Colonic mucosa (tissue), 4 donors: ENCODE results near the gene SPDYE4. TPM values are rescaled to one million over a fixed set of nuclear protein-coding genes. Genes with fewer than 3 reads are reported as not detected.

Experiments used
- DNase-seq: peaks from one replicate; pipeline ENCODE4 v3.0.0-alpha.2; 2020
- H3K27ac ChIP-seq: fragments of 200-600 bp; one replicate; pipeline ENCODE4 v1.8.0; 2021
- H3K27me3 ChIP-seq: fragments of 200-600 bp; one replicate; pipeline ENCODE4 v1.8.0; 2021
- H3K36me3 ChIP-seq: fragments of 200-600 bp; one replicate; pipeline ENCODE4 v1.8.0; 2021
- H3K4me1 ChIP-seq: fragments of 200-600 bp; one replicate; pipeline ENCODE4 v1.8.0; 2021; ENCODE audit warnings: mild to moderate bottlenecking
- H3K4me3 ChIP-seq: fragments of 200-600 bp; one replicate; pipeline ENCODE4 v1.8.0; 2021
- H3K9ac ChIP-seq, 2 donors: one replicate each; pipeline ENCODE4 v1.7.0; 2013; ENCODE audit warnings: control low read depth in 2 of 2, low read depth in 2 of 2, low read length in 2 of 2
- H3K9me3 ChIP-seq: fragments of 200-600 bp; one replicate; pipeline ENCODE4 v1.8.0; 2021
- intact Hi-C: fragments of 100-400 bp; cut with DNase I; formaldehyde crosslinking; loops from one replicate; pipeline ENCODE4 v1.14.1; 2022
- total RNA-seq, 2 donors: library from RNA; stranded (reverse); fragmentation: NEBNext Ultra II Directional in 1 of 2; extraction: Animal tissue kit (Norgen Biotek cat#: 25700) in 1 of 2; gene quantifications; one replicate each; pipeline ENCODE4 v1.2.1, GENCODE V29; 2021
- TF ChIP-seq, protein P1 (sequence below): fragments of 200-600 bp; IDR thresholded peaks from one replicate; pipeline ENCODE4 v1.8.0; 2022; ENCODE audit warnings: antibody characterized with exemption, mild to moderate bottlenecking
- donor health status: healthy.
- donor health status: DM: no; HTN: no; CAD: no.
- donor health status: DM: no; HTN: no; CAD: no.

SPDYE4 gene
- total RNA-seq, 2 donors from 2014 or later = not detected

- intact Hi-C loops = no loop called here
- no peaks in the 10 kb centered on the region for H3K9me3 ChIP-seq
- TF ChIP-seq, protein P1, sequence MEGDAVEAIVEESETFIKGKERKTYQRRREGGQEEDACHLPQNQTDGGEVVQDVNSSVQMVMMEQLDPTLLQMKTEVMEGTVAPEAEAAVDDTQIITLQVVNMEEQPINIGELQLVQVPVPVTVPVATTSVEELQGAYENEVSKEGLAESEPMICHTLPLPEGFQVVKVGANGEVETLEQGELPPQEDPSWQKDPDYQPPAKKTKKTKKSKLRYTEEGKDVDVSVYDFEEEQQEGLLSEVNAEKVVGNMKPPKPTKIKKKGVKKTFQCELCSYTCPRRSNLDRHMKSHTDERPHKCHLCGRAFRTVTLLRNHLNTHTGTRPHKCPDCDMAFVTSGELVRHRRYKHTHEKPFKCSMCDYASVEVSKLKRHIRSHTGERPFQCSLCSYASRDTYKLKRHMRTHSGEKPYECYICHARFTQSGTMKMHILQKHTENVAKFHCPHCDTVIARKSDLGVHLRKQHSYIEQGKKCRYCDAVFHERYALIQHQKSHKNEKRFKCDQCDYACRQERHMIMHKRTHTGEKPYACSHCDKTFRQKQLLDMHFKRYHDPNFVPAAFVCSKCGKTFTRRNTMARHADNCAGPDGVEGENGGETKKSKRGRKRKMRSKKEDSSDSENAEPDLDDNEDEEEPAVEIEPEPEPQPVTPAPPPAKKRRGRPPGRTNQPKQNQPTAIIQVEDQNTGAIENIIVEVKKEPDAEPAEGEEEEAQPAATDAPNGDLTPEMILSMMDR = no peak
- H3K9ac ChIP-seq = no peak overlapping the region
- no peaks in the 10 kb centered on the region for H3K36me3 ChIP-seq
- no peak overlapping the region for H3K4me3 ChIP-seq
- H3K27ac ChIP-seq = no peak overlapping the region
- no peak for DNase-seq
- H3K4me1 ChIP-seq = no peaks in the 10 kb centered on the region
- no peaks in the 10 kb centered on the region for H3K27me3 ChIP-seq
Measured at GRCh38 chr17:8705427-8705826, 52.9 kb downstream of the SPDYE4 start.

DNA sequence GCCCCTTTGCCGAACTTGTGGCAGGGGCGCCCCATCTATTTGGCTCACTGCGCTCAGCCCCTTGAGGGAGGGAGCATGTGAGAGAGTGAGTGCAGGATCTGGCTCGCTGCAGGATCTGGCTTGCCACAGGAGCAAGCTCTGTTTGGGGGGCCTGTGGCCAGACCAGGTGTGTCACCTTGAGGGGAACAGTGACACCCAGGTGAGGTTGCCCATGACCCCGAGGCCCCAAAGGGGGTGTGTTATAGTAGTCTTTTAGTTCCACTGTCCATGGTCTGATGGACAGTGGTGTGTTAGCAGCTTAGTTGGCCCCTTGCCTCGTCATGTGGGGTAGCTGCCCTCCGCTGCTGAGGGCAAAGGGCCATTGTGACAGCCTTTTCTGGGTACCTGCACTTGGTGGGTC lies 55.3 kb downstream of the SPDYE4 start:
- intact Hi-C loops = no loop called here
- H3K27ac ChIP-seq = no peak overlapping the region
- H3K9me3 ChIP-seq = no peaks in the 10 kb centered on the region
- H3K9ac ChIP-seq = no peak overlapping the region
- no peaks in the 10 kb centered on the region for H3K27me3 ChIP-seq
- DNase-seq = no peak
- no peak overlapping the region for H3K4me3 ChIP-seq
- no peaks in the 10 kb centered on the region for H3K36me3 ChIP-seq
- TF ChIP-seq, protein P1 = no peak
- H3K4me1 ChIP-seq = no peaks in the 10 kb centered on the region

DNA sequence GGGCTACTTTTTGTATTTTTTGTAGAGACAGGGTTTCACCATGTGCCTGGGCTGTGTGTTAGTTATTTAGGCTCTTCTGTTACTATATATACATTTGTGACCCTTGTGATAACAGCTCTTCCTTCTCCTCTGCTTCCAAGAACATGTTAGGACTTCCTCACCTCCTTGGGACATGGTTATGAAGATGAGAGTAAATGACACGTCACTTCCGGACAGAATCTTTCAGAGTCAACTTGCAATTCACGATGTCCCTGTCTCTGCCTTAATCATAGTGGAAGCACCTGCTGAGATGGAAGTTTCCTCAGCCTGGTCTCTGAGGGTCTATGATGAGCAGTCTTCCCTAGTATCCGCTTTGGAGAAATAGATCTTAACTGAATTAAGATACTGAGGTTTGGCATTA lies 56.6 kb downstream of the SPDYE4 start:
- no peaks in the 10 kb centered on the region for H3K36me3 ChIP-seq
- H3K4me3 ChIP-seq = no peak overlapping the region
- H3K27me3 ChIP-seq = no peaks in the 10 kb centered on the region
- H3K4me1 ChIP-seq = no peaks in the 10 kb centered on the region
- TF ChIP-seq, protein P1 = no peak
- H3K27ac ChIP-seq = no peak overlapping the region
- H3K9ac ChIP-seq = no peak overlapping the region
- no peaks in the 10 kb centered on the region for H3K9me3 ChIP-seq
- DNase-seq = no peak
- intact Hi-C loops = no loop called here

- H3K4me3 ChIP-seq = no peak overlapping the region
- H3K9ac ChIP-seq = no peak overlapping the region
- H3K4me1 ChIP-seq = no peaks in the 10 kb centered on the region
- no peak for DNase-seq
- no peaks in the 10 kb centered on the region for H3K27me3 ChIP-seq
- H3K9me3 ChIP-seq = no peaks in the 10 kb centered on the region
- no peak overlapping the region for H3K27ac ChIP-seq
- TF ChIP-seq, protein P1 = no peak
- intact Hi-C loops = no loop called here
- no peaks in the 10 kb centered on the region for H3K36me3 ChIP-seq
Measured at GRCh38 chr17:8701221-8701620, 57.1 kb downstream of the SPDYE4 start.

Other genes with a start within 250 kb of the SPDYE4 start
- gene MYH10, start 127.8 kb downstream of the SPDYE4 start, total RNA-seq = 10 to 100 TPM; 12.4 to 17.0 TPM
- gene CCDC42, start 13.7 kb downstream of the SPDYE4 start, total RNA-seq = not detected
- gene MFSD6L, start 40.8 kb upstream of the SPDYE4 start, total RNA-seq = 10 to 100 TPM in 1 of 2 donors, 1 to 10 TPM in 1; 6.5 to 12.8 TPM
- gene PIK3R6, start 109.1 kb upstream of the SPDYE4 start, total RNA-seq = under 1 TPM; 0.61 to 0.96 TPM
- 1 to 10 TPM; 2.2 to 2.5 TPM for gene PIK3R5, start 207.2 kb upstream of the SPDYE4 start, total RNA-seq